Measurements from ENCODE around the gene NTHL1.

NTHL1 gene

DNA sequence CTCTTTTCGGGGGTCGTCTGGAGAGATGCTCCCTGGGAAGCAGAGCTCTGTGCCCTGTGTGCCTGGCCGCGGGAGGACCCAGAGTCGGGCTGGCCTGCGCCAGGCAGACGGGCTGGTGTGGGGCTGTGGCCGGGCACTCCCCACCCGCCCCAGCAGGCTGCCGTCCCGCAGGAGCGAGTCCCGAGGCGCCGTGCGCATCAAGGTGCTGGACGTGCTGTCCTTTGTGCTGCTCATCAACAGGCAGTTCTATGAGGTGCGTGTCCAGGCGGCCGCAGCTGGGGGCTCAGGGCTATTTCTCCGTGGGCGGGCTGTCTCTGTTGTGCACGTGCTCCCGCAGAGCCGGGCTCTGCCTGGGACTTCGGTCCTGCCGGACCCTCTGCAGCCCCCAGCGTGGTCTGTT lies 15.2 kb upstream of the NTHL1 start:
- DNase-seq = no peak

DNA sequence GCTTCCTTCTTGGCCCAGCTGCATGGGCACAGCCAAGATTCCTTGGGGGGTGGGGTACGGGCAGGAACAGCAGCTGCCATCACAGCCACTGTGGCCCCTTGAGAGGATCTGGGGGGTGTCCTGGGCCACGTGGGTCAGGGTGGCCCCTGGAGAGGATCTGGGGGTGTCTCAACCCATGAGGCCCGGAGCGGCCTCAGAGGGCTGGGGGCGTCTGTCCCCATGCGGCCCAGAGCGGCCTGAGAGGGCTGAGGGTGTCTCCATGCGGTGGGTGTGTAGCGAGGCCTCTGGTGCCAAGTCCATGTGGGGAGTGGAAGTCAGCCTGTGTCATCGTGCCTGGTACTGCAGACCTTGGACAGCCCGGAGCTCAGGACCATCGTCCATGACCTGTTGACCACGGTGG lies 13.9 kb upstream of the NTHL1 start:
- no peak for DNase-seq

DNA sequence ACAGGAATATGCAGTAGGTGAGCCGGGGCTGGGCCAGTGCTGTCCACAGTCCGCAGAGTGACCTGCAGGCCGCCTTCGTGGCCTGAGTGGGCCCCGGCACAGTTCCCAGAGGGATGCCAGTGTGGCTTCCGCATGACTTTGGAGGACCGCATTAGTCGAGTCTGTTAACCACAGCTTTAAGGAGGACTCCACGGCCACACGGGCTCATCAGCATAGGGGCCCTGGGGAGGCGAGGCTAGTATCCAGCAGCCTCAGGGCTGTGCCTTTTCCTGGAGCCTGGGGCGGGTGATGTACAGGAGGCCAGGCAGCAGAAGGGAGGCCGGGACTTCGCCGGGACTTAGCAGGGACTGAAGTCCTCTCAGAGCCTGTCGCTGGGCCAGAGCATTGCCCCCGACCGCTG lies 13.4 kb upstream of the NTHL1 start:
- DNase-seq = no peak

DNA sequence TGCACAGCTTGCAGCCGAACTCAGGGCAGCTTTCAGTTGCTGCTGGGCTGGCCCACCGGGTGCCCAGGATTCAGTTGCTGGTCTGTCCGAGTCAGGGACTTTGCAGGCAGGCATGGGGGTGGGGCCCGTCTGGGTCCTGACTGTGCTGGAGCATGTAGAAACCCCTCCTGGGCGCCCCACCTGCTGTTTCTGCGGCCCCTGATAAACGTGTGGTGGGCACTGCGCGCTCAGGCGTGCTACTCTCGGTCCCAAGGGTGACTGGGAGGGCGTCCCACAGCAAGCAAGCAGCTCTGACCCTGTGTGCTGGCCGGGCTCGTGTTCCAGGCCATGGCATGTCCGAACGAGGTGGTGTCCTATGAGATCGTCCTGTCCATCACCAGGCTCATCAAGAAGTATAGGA lies 12.7 kb upstream of the NTHL1 start:
- DNase-seq = no peak

DNA sequence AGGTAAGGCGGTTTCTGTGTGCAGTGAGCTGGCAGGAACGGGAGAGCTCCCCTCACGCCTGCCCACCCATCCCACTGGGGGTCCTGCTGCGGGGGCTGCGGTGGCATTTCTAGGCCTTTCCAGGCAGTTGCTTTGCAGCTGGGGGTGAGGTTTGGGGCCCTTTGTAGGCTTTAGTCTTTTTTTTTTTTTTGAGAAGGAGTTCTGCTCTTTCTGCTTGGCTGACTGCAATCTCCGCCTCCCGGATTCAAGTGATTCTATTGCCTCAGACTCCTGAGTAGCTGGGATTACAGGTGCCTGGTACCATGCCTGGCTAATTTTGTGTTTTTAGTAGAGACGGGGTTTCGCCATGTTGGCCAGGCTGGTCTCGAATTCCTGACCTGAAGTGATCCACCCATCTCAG lies 11.2 kb upstream of the NTHL1 start:
- DNase-seq = no peak

DNA sequence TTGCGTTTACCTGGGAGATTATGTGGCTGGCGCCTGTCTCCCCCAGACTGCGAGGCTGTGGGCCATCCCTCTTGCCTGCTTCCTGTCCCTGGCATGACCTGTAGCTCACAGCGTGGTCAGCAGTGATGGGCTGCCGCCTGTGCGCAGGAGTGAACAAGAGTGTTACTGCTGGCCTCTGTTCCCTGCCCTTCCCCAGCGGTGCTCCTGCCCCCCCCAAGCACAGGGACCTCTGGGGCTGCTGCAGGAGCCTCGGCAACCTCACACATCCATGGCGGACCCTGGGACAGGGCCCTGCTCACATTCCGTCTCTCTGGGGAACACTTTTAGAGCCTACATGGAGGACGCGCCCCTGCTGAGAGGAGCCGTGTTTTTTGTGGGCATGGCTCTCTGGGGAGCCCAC lies 10.8 kb upstream of the NTHL1 start:
- no peak for DNase-seq

DNA sequence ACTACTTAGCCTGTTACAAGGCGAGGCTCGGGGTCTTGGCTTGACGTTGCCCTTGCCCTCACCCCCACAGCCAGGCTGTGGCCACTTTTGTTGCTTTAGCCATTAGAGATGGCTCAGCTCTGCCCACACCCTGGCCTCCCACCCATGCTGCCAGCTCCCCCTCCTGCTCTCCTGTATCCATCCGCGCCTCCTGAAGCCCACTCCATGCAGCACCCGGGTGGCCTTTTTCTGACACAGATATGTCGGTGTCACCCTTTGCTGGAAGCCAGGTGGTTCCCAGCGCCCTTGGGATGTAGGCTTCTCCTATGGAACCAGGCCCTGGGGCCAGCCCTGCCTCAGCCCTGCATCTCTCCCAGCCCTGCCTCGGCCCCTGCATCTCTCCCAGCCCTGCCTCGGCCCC lies 9.8 kb upstream of the NTHL1 start:
- no peak for DNase-seq

DNA sequence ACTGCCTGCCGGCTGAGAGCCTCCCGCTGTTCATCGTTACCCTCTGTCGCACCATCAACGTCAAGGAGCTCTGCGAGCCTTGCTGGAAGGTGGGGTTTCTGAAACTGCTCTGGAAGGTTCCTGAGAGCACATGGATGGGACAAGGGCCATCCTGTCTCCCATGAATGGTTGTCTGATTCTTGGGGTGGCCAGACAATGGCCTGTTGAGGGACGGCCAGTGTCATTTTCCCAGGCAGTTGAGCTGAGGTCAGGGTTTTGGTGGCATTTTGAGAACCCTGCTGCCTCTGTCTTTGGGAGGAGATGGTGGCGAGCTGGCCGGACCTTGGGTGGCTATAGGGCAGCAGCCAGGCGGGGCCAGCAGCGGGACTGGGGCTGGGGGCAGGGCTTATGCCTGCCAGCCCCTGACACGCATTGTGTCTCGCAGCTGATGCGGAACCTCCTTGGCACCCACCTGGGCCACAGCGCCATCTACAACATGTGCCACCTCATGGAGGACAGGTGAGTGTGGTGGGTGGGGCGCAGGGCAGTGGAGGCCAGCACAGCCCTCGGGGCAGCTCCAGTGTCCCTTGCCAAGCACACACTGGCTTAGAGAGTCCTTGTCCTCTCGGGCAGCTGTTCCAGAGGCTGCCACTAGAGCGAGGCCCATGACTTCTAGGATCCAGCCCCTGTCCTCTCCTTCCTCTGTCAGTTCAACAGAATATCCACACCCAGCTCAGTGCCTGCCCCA lies 9.2 kb upstream of the NTHL1 start:
- no peak for DNase-seq

DNA sequence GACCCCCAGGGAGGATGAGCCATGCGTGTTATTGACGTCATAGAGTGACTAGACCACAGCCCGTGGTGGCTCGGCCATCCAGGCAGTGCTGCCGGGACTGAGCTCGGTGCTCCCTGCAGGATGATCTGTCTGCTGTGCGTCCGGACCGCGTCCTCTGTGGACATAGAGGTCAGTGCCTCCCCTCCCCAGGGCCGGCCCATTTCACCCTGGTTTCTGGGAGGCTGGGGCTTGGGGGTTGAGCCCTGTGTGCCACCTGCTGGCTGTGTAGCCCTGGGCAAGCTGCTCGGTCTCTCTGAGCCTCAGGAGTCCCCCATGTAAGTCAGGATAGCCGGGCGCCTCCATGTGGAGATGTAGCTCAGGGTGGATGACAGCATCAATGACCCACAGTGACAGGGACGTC lies 8.4 kb upstream of the NTHL1 start:
- DNase-seq = no peak

DNA sequence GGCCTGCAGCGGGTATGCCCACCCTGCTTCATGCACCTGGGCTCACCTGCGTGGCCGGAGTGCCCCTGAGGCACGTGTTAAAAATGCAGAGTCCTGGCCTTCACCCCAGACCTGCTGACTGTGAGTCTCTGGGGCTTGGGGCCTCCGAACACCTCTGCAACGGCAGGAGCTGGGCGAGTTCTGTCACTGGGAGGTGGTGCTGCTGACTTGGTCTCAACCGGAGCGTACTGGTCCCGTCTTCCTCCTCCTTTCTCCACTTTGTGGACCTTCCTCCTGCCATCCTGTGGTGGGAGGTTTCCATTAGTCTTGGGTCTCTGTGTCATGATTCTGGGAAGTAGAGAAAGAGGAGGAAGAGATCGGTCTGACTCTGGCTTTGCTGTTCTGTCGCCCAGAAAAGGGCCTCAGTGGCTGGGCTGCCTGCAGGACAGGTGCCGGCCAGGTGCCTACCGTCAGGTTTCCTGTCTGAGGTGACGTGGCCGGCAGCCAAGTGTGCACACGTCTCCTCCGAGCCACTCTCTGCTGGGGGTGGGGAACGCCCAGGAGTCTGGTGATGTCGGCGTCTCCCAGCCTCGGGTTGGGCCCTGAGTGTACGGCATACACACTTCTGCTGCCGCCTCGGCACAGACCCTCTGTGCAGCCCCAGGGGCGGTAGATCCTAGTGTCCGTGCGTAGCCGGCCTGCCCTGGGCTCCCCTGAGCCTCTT lies 7.1 kb upstream of the NTHL1 start:
- no peak for DNase-seq

DNA sequence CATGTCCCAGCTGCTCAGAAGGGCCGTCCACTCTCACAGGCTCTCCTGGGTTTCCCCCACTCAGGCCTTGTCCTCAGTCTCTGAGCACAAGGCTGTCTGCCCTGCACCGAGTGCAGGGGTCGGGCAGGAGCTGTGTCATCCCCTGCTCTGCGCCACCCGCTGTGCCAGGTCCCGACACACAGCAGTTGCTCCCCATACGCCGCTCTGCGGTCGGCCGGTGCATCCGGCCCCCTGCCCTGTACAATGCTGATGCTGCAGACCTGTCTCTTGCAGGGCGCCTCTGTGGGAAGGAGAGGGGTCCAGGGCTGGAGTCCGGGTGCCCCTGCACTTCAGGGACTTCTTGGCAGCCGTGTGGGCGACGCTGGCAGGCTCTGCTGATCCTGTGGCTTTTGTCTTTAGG lies 6.3 kb upstream of the NTHL1 start:
- no peak for DNase-seq

DNA sequence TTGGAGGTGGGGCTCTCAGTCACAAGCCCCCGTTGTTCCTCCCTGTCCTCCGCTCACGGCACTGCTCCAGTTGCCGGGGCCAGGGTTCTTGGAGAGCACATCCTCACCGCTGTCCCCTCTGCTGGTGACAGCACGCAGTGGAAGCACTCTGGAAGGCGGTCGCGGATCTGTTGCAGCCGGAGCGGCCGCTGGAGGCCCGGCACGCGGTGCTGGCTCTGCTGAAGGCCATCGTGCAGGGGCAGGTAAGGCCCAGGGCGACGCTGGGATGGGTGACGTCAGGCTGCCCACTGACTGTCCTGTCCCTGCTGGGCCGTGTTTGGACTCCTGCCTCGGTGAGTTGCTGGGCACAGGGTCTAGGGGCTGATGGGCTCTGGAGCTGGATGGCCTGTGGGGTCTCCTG lies 5.6 kb upstream of the NTHL1 start:
- DNase-seq = no peak

DNA sequence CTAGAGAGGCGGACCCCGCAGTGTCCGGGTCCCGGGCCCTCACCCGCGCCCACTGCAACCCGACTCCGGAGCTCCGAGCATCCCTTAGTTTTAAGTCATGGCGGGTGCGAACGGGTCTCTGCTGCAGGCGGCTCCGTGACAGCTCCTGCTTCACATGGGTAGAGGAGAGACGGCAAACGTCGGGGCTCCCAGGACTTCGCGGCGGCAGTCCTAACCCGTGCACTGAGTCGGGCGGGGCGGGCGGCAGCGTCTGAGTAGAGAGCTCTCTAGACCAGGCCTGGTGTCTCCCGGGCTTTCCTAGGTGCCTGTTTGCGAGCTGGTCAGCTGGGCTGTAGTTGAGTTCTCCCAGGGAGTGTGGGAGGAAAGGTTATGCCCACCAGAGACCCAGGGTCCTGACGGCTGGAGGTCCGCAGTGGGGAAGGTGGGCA lies 496 bp upstream of the NTHL1 start:
- DNase-seq = no peak

DNA sequence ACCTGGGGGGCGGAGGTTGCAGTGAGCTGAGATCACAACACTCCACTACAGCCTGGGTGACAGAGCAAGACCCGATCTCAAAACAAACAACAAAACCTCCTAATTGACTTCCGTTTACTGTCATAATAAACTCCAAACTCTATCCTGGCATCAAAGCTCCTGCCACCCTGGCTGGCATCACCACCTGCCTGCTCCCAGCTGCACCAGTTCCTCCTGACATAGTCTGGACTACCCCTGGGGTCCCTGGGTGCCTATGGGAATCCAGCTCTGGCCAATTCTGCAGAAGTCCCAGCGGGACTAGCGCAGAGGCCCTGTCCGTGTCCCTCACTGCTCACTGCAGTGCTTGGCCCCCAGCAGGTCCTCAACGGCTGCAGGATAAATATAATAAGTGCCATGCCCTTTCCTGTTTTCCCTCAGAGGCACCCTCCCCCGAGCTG lies 723 bp downstream of the NTHL1 start:
- no peak for DNase-seq

DNA sequence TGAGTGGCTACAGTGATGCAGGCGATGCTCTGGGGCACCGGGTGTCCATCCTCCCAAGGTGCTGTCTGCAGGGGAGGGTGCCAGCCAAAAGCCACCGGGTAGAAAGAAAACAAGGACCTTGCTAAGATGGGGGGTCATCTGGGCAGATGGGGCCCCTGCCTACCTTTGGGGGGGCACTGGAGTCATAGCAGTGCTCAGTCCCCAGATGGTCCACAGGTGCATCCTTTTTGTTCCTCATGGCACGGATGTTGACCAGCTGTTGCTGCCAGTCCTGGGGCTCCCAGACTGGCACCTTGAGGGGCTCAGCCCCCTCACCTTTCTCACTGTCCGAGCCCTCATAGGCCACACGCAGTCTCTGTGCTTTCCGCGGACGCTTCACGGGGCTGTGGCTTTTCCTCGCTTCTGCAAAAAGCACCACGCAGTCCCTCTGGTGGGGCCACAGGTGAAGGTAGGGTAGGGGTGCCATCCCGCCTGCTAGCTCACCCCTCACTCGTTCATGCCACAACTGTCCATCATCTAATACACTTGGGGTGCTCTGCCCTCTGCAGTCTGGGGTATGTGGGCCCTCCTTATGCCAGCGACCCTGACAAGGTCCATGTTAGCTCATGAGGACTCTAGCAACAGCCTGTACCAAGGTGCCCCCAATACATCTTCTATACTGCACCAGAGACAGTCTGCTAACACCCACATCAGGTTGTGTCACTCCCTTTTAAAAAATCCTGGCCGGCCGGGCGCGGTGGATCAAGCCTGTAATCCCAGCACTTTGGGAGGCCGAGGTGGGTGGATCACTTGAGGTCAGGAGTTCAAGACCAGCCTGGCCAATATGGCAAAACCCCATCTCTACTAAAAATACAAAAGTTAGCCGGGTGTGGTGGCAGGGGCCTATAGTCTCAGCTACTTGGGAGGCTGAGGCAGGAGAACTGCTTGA lies 1.4 kb downstream of the NTHL1 start:
- no peak for DNase-seq

DNA sequence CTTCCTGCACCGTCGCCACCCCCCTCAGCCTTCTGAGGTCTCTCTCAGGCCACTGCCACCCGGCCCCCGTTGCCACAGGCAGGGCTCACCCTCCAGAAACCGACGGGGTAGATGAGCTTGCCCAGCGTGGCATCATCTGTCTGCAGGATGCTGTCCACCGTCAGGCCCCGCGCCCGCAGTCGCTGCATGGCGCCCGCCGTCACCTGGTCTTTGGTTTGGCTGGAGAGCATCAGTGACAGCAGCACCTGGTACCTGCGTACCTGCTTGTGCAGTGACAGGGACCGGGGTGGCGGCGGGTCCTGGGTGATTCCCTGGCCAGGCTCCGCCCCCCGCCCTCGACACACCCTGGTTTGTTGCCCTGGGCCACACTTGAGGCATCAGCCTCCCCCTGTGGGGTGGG lies 3.1 kb downstream of the NTHL1 start:
- DNase-seq = no peak

DNA sequence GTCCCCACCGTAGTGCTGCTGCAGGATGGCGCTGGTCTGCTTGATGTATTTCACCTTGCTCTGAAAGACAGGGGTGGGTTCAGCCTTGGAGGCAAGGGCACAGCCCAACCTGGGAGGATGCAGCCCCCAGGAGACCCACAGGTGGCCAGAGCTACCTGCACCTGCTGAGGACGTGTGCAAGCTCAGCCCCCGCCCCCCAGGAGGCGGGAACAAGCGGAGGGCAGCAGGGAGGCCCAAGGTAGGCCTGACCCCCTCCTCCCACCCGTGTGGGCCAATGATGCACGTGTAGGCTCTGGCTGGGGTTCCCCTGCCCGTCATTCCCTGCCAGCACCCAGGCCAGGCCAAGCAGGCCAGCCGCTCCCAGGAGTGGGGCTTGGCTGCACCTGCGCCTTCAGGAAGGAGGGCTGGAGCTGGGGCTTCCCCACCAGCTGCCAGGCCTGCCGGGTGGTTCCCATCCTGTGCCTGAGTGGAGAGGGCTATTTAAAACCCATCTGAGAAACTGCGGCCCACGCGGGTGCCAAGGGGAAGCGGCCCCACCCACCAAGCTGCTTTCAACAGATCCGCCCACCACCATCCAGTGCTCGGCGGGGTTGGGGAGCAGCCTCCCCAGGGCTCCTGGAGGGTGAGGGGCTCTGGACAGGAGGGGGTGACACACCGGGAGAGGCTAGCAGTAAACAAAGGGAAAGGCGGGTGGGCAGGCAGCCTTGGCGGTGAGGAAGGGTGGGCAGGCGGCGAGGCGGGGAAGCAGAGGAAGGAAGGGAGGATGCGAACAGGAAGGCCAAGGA lies 3.8 kb downstream of the NTHL1 start:
- DNase-seq = no peak

DNA sequence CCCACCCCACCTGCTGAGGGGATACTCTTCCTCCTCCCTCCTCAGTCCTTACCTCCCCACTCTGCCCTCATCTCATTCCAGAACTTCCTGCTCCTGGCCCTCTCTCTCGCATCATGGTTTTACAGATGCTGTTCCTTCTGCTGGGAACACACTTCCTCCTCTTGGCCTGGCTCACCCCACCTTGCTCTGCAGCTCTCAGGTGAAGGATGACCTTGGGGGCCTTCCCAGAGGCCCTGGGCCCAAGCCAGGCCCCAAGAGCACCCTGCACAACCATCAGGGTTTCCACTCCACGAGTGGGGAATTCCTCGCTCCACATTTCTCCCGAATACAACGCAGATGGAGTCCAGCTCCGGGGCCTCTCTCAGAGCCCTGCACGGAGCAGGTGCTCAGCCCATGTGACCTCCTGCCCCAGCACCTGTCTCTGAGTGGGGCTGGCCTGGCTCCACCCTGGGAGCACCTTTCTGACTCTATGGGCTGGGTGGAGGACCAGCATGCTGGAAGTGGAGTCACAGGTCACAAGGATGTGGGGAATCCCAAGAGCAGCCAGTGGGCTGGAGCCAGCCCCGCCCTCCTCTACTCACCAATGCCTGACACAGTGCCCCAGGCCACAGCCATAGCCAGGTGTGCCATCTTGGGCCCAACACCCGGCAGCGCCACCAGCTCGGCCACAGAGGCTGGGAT lies 4.5 kb downstream of the NTHL1 start:
- no peak for DNase-seq

DNA sequence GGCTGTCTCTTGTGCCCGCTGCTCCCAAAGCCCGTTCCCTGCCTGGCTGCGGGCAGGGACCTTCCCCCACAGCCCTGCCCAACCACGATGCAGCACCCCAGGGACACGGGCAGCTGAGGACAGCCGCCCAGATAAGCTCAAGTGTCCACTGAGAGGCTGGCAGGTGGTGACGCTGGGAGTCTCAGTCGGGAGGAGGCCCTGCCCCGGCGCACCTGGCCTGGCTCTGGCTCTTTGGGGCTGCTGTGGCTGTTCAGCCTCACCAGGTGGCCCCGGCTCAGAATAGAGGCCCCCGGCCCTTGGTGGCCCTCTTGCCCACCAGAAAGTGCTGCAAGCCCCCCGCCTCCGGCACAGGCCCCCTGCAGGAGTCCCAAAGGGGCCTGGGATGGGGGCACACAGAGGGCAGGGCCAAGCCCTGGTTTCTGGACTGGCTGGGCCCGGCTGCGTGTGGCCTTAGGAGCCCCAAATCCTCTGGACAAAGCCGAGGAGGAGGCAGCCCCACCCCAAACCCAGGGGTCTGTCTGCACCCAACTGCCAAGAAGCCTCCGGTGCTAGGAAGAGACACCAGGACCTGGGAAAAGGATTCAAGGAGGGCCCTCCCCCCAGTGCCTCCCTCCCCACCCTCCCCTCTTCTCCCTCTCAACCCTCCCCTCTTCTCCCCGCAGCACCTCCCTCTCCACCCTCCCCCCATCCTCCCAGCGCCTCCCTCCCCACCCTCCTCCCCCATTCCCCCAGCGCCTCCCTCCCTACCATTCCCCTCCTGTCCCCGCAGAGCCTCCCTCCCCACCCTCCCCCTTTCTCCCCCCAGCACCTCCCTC lies 5.3 kb downstream of the NTHL1 start:
- DNase-seq = no peak

DNA sequence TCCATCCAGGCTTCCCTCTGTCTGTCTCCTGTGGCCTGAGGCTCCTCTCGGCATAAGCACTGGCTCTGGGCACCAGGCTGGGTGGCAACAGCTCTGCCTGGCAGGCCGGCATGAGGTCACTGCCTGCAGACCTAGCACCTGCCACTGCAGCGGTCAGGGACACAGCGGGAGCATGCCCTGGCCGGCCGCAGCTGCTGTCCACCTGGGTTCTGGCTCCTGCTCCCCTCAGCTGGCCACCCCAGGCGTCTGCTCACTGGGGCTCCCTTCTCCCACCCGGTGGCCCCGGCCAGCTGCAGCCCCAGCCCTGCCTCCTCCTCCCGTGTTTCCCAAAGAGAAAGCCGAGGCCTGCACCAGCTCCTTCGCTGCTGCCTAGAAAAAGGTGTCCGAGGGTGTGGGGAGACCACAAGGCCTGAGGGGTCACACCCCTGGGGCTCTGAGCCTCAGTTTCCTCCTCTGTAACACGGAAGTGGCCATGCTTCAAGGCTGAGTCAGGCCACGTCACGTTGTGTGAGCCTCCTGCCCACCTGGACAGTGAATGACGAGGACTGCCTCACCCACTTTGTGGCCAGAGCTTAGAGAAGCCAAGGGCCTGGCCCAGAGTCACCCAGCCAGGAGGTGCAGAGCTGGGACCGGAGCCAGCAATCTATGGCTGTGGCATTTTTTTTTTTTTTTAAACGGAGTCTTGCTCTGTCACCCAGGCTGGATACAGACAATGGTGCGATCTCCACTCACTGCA lies 6.7 kb downstream of the NTHL1 start:
- DNase-seq = no peak

Data from KG1 (cell line).